GM18505 (cell line): ENCODE data around the gene RAD54L2.
"Not testable (repeated sequence)": the region's sequence is repeated elsewhere in the genome, so short reads cannot be mapped to it uniquely, and the experiment has no call there.

Experiments
- ATAC-seq: cut with Tn5 transposase; IDR thresholded peaks from one replicate; pipeline ENCODE4 v1.9.1; 2021; ENCODE audit not compliant: unreplicated experiment
- POLR2A ChIP-seq: IDR thresholded peaks from 4 replicates; pipeline ENCODE4 v1.6.1; 2011; ENCODE audit warnings: borderline replicate concordance; ENCODE audit not compliant: insufficient read depth, insufficient read length; ENCODE audit errors: extremely low read depth

RAD54L2 gene

DNA sequence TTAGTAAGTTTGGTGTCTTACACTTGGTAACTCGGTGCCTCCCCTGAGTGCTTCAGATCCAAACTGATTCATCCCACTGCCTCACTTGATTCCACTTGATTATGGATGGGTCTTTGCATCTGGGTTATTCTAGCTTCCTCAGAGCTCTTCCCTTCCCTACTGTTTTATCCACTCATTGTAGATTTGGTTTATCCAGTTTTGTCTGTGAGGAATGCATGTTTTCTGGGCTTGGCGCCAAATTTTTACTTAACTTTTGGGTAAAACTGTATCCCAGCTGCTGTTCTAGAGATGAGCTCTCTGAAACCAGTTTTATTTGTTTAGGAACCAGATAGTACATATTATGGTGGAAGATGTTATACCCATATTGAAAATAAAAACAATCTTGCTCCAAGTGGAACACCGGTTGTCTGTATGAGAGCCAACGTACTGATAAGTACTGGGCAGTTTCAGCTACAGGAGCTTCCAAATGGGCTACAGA is 20.9 kb downstream of the RAD54L2 start:
- no peak for TF ChIP-seq POLR2A
- ATAC-seq: no peak

DNA sequence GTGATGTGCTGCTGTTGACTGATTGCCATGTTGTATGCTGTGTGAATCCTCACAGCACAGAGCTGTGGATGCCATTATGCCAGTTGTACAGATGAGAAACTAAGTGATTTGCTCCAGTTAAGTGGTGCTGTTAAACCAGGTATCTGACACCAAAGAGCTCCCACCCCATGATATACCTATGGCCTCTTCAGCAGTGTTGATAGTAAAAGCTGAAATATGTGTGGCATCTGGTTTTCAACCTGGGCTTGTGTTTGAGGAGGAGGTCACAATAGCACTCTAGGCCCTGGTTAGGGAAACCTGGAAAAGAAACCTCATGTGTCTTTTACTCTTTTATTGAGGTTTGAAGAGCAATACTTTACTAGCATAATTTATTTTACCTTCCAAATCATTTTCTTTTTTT is 21.4 kb downstream of the RAD54L2 start:
- no peak for TF ChIP-seq POLR2A
- ATAC-seq: no peak

DNA sequence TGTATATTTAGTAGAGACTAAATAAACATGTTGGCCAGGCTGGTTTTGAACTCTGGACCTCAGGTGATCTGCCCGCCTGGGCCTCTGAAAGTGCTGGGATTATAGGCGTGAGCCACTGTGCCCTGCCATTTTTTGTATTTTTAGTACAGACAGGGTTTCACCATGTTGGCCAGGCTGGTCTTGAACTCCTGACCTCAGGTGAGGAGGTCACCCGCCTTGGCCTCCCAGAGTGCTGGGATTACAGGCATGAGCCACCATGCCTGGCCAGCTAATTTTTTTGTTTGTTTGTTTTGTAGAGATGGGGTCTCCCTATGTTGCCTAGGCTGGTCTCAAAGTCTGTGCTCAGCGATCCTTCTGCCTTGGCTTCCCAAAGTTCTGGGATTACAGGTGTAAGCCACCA is 23.9 kb downstream of the RAD54L2 start:
- ATAC-seq: not testable (repeated sequence)

DNA sequence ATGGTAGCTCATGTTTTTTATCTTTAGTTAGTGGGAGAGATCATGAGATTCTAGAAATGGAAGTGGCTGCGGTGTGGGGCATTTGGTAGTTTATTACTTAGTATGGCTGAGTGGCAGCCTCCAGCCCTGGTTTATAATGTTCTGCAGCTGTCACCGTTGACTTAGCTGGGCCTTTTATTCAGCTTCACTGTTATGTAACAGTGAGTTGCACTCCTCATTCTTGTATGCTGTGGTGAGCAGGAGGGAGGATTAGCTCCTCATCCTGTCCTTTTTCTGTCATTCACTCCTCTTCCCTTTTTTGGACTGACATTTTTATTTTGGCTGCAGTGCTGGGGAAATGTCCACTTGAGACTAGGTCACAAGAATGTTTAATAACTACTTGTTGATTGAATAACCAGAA is 29.5 kb downstream of the RAD54L2 start:
- ATAC-seq: no peak
- no peak for TF ChIP-seq POLR2A

DNA sequence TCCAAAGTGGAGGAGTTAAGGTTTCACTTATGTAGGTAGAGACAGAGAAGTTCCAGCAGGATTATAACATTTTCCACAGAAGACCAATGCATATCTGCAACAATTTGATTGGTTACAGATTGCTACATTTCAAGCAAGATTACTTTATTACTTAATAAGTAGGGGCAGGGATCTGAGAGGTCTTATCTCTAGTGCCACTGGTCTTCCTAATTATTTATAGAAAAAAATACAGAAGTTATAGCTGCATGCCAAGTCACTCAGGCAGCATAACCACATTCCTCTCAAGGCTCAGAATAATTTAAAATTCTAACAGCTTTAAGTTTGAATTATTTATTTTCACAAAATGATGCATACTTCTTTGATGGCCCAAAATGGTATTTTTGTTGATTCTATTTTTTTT is 30.5 kb downstream of the RAD54L2 start:
- TF ChIP-seq POLR2A: no peak
- ATAC-seq: no peak

DNA sequence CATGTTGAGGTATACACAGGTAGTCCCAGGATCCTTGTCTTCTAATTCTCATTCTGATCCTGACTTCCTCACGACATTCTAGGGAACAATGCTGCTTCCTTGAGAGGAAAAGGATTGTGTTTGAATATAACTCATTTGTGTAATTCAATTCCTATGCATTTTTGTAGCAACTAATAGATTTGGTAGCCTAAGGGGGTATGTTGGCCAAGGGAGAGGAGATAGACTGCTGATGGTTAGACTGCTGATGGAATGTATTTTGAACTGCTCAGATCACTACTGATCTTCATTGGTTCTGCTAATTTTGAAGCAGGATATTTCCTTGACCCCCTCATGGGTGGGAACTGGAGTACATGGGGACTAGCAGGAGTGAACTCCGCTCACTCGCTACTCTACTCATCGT is 39.7 kb downstream of the RAD54L2 start:
- ATAC-seq: no peak
- no peak for TF ChIP-seq POLR2A

DNA sequence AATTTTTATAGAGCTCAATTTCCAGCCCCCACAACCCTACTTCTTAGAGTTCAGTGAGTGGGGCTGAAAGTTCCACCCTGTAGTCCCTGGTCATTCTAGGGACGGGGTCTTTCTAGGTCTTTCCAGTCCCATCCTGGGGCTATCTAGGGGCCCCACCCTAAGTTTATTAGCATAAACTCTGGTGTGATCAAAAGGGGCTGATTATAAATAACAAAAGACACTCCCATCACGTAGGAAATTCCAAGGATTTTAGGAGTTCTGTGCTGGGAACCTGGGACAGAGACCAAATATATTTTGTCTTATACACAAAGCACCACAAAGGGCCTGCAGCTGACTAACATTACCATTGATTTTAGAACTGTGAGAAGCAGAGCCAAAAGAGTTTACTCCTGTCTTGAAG is 41.9 kb downstream of the RAD54L2 start:
- no peak for TF ChIP-seq POLR2A
- ATAC-seq: no peak

DNA sequence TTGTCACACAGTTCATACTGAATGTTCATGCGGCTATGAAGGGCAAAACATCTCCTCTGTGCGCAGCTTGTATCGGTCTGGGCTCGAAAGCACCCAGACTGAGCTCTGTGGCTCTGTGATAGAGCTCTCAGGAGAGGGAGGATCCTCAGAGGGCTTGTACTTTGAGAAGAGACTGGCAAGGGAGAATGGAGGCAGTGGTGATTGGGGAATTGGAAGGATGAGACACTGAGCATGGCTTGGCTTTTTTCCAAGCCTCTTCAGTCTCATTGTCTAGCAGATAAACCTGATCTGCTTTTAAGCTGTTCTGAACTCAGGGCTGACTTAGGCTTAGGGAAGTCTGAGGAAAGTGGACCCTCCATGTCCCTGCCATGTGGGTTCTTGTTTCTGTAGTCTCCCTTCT is 43.0 kb downstream of the RAD54L2 start:
- ATAC-seq: no peak
- no peak for TF ChIP-seq POLR2A

DNA sequence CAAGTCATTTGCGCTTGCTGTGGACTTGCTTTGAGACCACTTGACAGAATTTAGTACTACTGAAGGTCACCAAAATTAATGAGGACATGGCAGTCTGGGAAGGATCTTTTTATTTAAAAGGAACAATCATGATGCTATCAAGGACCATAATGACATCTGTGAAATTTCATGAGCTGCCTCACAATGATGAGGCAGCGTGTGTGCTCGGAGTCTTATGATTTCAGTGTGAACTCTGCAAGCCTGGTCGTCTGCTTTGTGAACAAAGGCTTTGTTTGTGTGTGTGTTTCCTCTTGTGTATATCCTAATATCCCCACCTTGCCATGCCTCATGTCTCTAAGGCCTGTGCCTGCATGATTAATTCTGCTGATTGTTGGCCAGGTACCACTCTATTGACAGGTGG is 46.7 kb downstream of the RAD54L2 start:
- ATAC-seq: no peak
- no peak for TF ChIP-seq POLR2A

DNA sequence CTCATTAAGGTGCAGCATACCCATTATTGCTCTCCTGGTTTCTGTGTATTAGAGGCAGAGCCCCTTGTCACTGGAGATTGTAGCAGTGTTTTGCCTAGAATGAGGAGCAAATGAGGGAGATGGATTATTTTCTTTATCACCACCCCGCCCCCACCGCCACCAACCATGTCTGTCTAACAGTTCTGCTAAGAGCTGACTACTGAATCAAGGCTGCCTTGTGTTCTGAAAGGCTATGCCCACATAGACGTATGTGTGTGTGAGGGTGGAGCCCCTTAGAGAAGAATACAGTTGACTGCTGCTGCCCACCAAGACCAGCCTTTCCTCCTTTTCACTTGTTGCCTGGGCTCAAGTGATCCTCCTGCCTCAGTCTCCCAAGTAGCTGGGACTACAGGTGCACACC is 47.4 kb downstream of the RAD54L2 start:
- no peak for TF ChIP-seq POLR2A
- ATAC-seq: no peak
